Measurements from ENCODE around the gene CLDN7.
"Not testable (repeated sequence)": the region's sequence is repeated elsewhere in the genome, so short reads cannot be mapped to it uniquely, and the experiment has no call there.

CLDN7 gene

DNA sequence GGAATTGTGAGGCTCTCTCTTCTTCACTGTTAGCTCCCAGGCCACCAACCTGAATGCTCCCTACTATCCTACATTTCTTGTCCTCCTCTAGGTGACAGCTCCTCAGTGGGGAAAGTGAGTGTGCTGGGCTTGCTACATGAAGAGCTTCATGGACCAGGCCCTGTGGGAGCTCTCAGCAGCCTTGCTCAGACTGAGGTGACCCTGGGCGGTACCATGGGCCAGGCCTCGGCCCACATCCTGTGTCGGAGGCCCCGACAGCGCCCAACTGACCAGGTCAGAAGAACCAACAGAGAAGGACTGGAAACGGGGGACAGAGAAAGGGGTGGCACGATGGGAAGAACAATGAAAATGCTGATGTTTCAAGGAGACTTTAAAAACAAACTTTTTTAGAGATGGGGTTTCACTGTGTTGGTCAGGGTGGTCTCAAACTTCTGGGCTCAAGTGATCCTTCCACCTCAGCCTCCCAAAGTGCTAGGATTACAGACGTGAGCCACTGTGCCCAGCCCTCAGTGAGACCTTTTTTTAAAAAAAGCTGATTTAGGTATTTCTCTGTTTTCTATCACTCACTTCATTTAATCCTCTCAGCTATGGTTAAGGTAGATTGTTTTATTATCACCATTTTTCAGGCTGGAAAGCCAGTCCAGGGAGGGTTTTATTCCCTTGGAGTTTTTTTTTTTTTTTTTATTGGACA, 5.4 kb downstream of the CLDN7 start:
- Mint-ChIP-seq H3K27ac (no peak overlapping the region), H3K36me3 (peaks cover 27% of the 10 kb centered on the region), H3K4me1 (peaks cover 32% of the 10 kb centered on the region), H3K9me3 (no peaks in the 10 kb centered on the region), H3K4me3 (no peak overlapping the region), H3K27me3 (peaks cover 19% of the 10 kb centered on the region)
- no peak for DNase-seq
- CTCF ChIA-PET, result interaction anchor here (1.0 to 1.5 kb wide), 3 partner anchors 39 to 304 kb away, joined by 3 to 9 read pairs (median 3); no protein-coding TSS in a partner anchor

DNA sequence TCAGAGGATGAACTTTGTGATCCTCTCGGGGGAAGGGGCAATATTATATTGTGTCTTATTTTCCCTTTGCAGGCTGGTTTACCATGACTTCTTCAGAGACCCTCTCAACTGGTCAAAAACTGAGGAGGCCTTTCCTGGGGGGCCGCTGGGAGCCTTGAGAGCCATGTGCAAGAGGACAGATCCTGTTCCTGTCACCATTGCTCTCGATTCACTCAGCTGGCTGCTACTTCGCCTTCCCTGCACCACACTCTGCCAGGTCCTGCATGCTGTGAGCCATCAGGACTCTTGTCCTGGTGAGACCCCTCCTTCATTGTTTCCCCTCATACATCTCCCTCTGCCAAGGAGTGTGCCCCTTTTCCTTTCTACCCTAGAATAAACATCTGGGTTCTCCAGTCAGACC, 7.8 kb downstream of the CLDN7 start:
- CTCF ChIA-PET, result interaction anchor here (1.2 kb wide), 1 partner anchor 102 kb away, joined by 3 read pairs; no protein-coding TSS in a partner anchor
- Mint-ChIP-seq H3K36me3 (peaks cover 27% of the 10 kb centered on the region), H3K27ac (no peak overlapping the region), H3K27me3 (no peaks in the 10 kb centered on the region), H3K4me1 (peaks cover 36% of the 10 kb centered on the region), H3K4me3 (peak overlapping the region; percentile 26), H3K9me3 (no peaks in the 10 kb centered on the region)
- DNase-seq, result no peak

DNA sequence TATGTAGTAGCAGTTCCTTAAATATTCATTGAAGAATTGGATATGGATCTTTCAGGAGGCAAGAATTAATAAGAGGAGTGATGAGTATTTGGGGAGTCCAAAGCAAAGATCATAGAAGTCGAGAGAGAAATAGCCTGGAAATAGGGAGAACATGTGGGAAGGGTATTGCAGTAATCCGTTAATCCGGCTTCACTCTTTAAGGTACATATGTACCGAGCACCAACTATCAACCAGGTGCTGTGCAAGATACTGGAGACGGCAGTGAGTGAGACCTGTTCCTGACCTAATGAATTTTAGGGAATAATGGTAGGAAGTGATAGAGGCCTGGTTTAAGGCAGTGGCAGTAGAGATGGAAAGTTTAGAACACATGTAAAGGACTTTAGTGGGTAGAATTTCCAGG, 9.2 kb downstream of the CLDN7 start:
- Mint-ChIP-seq H3K36me3 (peaks cover 30% of the 10 kb centered on the region), H3K4me1 (peaks cover 48% of the 10 kb centered on the region)

DNA sequence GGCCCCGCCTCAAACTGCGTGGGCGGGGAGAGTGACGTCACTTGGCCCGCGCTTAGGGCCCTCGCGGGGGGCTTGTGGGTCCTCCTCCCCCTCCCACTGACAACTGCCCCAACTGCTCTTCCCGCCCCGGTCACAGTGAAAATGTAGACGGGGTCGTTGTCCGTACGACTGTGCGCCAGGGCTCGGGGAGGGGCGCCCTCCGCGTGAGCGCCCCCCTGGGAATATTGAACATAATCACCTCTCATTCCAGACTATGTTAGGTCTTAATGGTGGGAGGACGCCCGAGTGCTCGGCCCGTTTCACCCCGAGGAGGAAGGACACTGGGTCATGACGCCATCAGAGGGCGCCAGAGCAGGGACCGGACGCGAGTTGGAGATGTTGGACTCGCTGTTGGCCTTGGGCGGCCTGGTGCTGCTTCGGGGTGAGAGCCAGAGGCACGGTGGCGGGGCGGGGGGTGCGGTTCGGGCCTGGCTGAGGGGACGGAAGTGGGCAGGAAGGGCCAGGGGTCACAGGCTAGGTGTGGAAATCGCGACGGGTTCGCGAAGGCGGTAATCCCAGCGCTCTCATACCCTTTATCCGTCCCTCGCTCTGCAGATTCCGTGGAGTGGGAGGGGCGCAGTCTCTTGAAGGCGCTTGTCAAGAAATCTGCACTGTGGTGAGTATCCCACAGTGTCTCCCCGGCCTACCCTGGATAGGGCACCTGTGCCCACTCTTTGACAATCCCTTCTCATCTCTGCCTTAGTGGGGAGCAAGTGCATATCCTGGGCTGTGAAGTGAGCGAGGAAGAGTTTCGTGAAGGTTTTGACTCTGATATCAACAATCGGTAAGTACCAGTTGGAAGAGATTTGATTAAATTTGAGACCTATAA, 9.9 kb downstream of the CLDN7 start, which contains the start of gene ELP5:
Gene ELP5, plus strand, starts transcription at position 40 of the 868 bp plus-strand sequence. Its CDS starts 336 bp downstream, at position 376.
- H3K27ac Mint-ChIP-seq, result peak within 1 kb of the TSS; percentile 99
- H3K9me3 Mint-ChIP-seq, result no peaks in the 10 kb centered on the region
- CTCF ChIA-PET, result no interaction called here
- H3K4me3 Mint-ChIP-seq, result peak within 1 kb of the TSS; percentile 84
- H3K36me3 Mint-ChIP-seq, result peaks cover 30% of the 10 kb centered on the region
- no peaks in the 10 kb centered on the region for H3K27me3 Mint-ChIP-seq
- DNase-seq, result peak; percentile 95
- H3K4me1 Mint-ChIP-seq, result peaks cover 48% of the 10 kb centered on the region

More for the DNA sequence above, 9.2 kb downstream of the CLDN7 start:
- peak overlapping the region; percentile 84 for H3K4me3 Mint-ChIP-seq
- CTCF ChIA-PET, result interaction anchor here (1.2 kb wide), 1 partner anchor 103 kb away, joined by 3 read pairs; no protein-coding TSS in a partner anchor
- no peak for DNase-seq
- H3K27ac Mint-ChIP-seq, result peak overlapping the region; percentile 99
- no peaks in the 10 kb centered on the region for H3K27me3 Mint-ChIP-seq
- no peaks in the 10 kb centered on the region for H3K9me3 Mint-ChIP-seq

DNA sequence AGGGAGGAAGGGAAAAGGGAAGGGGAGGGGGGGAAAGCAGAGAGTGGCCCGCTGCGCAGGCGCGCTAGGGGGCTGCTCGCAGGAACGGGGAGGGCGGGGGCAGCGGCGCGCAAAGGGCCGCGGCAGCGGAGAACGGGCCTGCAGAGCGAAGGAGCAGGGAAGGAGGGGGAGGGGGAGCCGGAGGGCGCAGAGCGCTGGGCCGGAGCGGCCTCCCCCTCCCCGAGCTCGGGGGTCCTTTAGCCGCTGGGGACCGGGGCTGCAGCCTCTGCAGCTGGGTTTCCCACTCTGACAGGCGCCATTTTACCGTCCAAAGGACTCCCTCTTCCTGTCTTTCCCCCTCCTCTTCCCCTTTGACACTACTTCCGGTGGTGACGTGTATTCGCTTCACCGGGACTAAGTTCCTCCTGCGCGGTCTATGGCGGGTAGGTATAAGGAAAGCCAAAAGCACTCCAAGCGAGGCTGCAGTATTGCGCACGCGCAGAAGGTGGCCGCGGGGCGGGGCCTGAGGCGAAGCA, 10.6 kb downstream of the CLDN7 start, which contains the start of gene CTDNEP1:
Gene CTDNEP1, minus strand, starts transcription at position 74 of the 515 bp plus-strand sequence. CDS start 438 bp downstream, outside the sequence.
- DNase-seq, result peak; percentile 99
- peak within 1 kb of the TSS; percentile 84 for H3K4me3 Mint-ChIP-seq
- H3K27me3 Mint-ChIP-seq, result no peaks in the 10 kb centered on the region
- peak within 1 kb of the TSS; percentile 99 for H3K27ac Mint-ChIP-seq
- H3K9me3 Mint-ChIP-seq, result no peaks in the 10 kb centered on the region
- CTCF ChIA-PET, result no interaction called here
- peaks cover 32% of the 10 kb centered on the region for H3K36me3 Mint-ChIP-seq
- H3K4me1 Mint-ChIP-seq, result peaks cover 50% of the 10 kb centered on the region

DNA sequence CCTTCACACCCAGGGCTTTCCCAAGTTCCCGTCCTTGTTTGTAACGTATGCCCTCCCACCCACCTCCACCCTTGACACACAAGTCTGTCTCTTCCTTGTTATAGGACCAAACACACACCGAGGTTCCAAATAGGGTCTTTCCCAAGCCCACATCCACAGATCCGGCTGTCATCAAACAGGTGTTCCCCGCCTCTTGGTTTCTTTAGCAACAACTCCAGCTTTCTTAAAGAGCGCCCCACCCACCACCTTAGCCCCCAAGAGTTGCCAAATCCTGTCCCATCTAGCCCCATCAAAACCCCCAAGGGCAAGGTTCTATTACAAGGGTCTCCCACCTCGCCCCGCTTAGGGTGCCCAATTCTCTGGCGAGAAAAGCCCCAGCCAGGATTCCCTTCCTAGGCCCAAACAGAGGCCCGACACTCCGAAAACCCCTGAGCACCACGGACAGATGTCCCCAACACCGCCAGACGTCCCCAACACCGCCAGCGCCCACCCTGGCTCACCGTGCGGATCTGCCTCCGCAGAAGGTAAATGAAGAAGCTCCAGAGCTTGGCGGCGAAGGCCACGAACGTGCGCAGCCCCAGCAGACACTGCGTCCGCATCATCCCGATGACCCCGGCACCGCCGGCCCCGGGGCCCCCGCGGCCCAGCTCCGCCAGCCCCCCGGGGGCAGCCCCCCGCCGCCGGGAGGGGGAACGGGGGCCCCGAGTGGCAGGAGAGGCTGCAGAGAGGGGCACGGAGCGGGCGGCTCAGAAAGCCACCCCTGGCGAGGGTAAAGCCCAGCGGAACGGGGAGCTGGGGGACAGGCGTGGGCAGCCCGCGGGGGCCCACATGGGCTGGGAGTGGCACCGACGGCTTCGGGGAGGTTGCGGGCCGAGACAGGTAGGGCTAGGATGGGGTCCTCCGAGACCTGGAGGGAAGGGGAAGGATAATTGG, 11.3 kb downstream of the CLDN7 start:
- CTCF ChIA-PET, result no interaction called here
- DNase-seq, result no peak

DNA sequence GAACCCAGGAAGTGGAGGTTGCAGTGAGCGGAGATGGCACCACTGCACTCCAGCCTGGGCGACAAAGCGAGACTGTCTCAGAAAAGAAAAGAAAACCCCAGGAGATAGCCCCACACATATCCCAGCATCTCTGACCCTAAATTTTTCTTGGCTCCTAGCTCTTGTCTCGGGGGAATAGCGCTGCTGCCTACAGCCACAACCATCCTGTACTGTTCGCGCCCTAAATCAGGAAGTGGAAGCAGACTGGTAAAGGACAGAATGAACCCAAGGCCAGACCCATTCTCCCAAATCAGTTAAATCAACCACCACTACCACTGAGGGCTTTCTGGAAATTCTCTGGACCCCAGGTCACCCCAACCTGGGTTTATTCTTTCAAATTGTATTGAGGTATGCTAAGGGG, 12.4 kb downstream of the CLDN7 start:
- H3K9me3 Mint-ChIP-seq, result no peaks in the 10 kb centered on the region
- DNase-seq, result no peak
- CTCF ChIA-PET, result no interaction called here
- H3K4me1 Mint-ChIP-seq, result peaks cover 53% of the 10 kb centered on the region
- H3K27ac Mint-ChIP-seq, result peak overlapping the region; percentile 88
- H3K27me3 Mint-ChIP-seq, result no peaks in the 10 kb centered on the region
- H3K4me3 Mint-ChIP-seq, result peak overlapping the region; percentile 84
- H3K36me3 Mint-ChIP-seq, result peaks cover 33% of the 10 kb centered on the region

More for the DNA sequence above, 11.3 kb downstream of the CLDN7 start:
- Mint-ChIP-seq H3K27me3 (no peaks in the 10 kb centered on the region), H3K27ac (peak overlapping the region; percentile 99), H3K9me3 (no peaks in the 10 kb centered on the region), H3K4me3 (peak overlapping the region; percentile 84), H3K4me1 (peaks cover 54% of the 10 kb centered on the region), H3K36me3 (peaks cover 35% of the 10 kb centered on the region)

DNA sequence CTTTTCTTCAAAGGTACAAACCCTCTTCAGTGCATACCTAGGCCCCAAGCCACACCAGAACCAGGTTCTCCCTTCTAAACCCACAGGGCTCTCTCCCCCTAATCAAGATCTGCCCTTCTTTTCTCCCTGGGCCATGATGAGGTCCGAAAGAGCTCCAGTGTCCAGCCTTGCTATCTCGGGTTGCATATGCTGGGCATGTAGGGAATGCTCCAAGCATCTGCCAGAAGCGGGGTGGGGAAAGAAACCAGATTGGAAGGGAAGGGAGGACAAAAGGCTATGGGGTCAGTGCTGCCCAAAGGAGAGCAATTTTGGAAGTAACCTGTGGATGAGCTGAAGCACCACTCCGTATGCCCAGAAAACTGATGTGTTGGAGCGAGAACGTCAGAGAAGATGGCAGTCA, 13.1 kb downstream of the CLDN7 start:
- Mint-ChIP-seq H3K27me3 (no peaks in the 10 kb centered on the region), H3K9me3 (no peaks in the 10 kb centered on the region), H3K36me3 (peaks cover 34% of the 10 kb centered on the region), H3K27ac (peak overlapping the region; percentile 17), H3K4me3 (peak overlapping the region; percentile 84), H3K4me1 (peaks cover 49% of the 10 kb centered on the region)
- CTCF ChIA-PET, result no interaction called here
- no peak for DNase-seq

DNA sequence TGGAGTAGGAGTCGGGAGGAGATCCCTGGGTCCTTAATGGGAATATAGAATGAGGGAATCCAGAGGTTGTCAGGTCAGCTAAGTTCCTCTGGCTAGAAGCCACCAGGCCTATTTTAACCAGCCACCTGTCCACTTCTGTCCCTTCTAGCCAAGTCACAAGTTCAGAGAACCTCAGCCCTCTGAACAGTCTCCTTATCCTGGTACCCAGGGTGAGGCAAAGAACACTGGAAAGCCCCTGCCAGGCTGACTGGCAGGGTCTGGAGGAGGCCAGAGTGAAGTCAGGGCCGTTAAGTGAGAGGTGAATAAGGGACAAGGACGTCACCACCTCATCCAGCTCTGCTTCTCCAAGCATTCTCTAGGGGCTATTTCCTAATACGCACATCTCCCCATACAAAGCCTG, 13.5 kb downstream of the CLDN7 start:
- Mint-ChIP-seq H3K27ac (no peak overlapping the region), H3K4me1 (peaks cover 45% of the 10 kb centered on the region), H3K4me3 (no peak overlapping the region), H3K36me3 (peaks cover 33% of the 10 kb centered on the region), H3K27me3 (no peaks in the 10 kb centered on the region), H3K9me3 (no peaks in the 10 kb centered on the region)
- CTCF ChIA-PET, result no interaction called here
- no peak for DNase-seq

DNA sequence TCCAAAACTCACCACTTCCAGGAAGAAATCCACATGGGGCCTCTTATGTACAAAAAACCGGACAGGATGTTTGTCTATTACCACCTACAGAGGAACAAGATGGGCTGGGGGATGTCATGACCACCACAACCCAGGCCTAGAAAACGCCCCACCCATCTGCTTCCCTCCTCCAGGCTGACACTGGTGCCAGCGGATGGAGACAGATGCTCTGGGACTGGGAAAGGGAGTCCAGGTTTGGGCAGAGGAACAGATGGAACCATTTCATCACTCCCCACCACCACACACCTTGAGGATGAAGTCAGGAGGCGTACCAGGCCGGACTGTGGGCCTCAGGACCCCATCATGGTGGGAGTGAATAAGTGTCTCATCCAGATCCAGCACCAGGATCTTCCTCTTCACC, 15.5 kb downstream of the CLDN7 start:
- Mint-ChIP-seq H3K36me3 (peaks cover 39% of the 10 kb centered on the region), H3K9me3 (no peaks in the 10 kb centered on the region), H3K27me3 (no peaks in the 10 kb centered on the region), H3K4me3 (no peak overlapping the region), H3K4me1 (peaks cover 45% of the 10 kb centered on the region), H3K27ac (no peak overlapping the region)
- no peak for DNase-seq
- CTCF ChIA-PET, result no interaction called here

DNA sequence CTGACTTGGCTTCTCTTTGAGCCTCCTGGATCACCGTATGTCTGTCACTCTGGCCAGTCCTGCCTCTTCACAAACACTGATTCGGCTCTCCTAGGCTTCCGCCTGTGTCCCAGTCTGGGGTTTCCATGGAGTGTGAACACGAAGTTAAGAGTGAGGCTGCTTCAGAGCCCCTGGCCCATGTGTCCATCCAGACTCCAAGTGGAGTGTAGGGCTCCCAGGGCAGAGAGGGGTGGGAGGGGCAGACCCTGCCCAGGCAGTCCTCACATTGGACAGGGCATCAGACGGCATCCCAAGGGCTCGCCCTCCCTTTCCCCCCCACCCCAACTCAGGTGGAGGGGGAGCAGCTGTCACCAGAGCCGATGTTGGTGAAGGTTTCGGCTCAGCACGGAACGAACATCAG, 18.4 kb downstream of the CLDN7 start:
- H3K27me3 Mint-ChIP-seq, CTCF ChIA-PET, DNase-seq, H3K9me3 Mint-ChIP-seq: not testable (repeated sequence)
- H3K27ac Mint-ChIP-seq, result peak overlapping the region; percentile 68
- peaks cover 46% of the 10 kb centered on the region for H3K4me1 Mint-ChIP-seq
- H3K4me3 Mint-ChIP-seq, result peak overlapping the region; percentile 94
- peaks cover 57% of the 10 kb centered on the region for H3K36me3 Mint-ChIP-seq

DNA sequence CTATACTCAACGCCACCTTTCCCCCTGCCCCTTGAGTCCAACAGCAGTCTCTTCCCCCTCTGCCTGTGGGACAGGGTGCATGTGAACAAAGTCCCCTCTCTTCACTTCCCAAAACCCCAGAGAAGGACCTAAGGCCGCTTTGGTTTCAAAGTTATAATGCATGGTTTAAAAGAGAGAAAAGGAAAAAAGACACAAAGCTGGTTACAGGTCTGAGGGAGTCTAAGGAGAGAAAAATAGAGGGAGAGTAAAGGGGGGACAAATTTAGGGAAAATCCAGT, 18.9 kb downstream of the CLDN7 start:
- no peaks in the 10 kb centered on the region for H3K9me3 Mint-ChIP-seq
- CTCF ChIA-PET, result no interaction called here
- no peak for DNase-seq
- H3K4me1 Mint-ChIP-seq, result peaks cover 41% of the 10 kb centered on the region
- peak overlapping the region; percentile 87 for H3K27ac Mint-ChIP-seq
- peak overlapping the region; percentile 94 for H3K4me3 Mint-ChIP-seq
- peaks cover 58% of the 10 kb centered on the region for H3K36me3 Mint-ChIP-seq
- no peaks in the 10 kb centered on the region for H3K27me3 Mint-ChIP-seq

DNA sequence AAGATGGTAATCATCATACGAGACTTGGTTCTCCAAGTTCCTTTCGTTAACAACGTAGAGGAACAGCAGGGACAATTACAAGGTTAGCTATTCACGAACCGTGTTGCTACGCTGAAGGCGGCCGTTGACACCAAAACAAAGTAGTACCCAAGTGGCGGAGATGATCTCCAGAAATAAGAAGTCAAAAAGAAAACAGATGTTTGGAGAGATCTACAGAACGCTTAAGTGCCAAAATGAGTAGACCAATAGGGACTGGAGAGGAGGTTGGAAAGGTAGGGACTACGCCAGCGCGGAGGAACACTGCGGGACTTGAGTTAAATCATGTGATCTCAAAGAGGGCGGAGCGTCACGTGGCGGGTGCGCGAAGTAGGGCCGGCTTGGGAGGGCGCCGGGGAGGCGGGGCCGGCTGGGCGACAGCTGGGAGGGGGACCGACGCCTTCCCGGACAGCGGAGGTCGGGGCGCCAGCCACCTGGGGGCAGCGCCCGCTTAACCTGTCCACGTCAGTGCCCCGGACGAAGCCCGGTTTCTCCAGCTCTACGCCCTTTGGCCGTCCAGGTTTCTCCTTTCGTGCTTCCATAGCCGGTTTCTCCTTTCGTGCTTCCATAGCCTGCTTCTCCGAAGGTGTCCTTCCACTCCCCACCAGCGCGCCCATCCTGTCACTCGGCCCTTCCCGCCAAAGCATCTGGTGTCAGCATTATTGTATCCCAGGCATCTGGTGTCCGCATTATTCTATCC, 19.4 kb downstream of the CLDN7 start:
- CTCF ChIA-PET, result interaction anchor here (0.8 to 3.5 kb wide), 2 partner anchors 23 to 54 kb away, joined by 4 to 17 read pairs; partner anchors contain the start of genes ACADVL and DLG4
- Mint-ChIP-seq H3K4me3 (peak overlapping the region; percentile 94), H3K36me3 (peaks cover 58% of the 10 kb centered on the region), H3K27me3 (no peaks in the 10 kb centered on the region), H3K9me3 (no peaks in the 10 kb centered on the region), H3K27ac (peak overlapping the region; percentile 98), H3K4me1 (peaks cover 41% of the 10 kb centered on the region)
- peak; percentile 95 for DNase-seq

Measured in activated naive CD4-positive, alpha-beta T cell treated with anti-CD3 and anti-CD28 coated beads, Interleukin-2, amount 10 ng/mL, durations not matched to agents 7 days and 5 days (primary cell).